Measurements from ENCODE around the gene HAO2.

HAO2 gene

GRCh38 chr1:119368554-119368953 is at the start of gene HAO2:
Gene HAO2, plus strand, starts transcription at chr1:119368785. Its CDS starts 12,301 bp downstream, at chr1:119381086.
- no peaks in the 10 kb centered on the region for H3K27me3 ChIP-seq (ENCODE audit: control insufficient read depth in 1 of 2, insufficient read depth in 2 of 2, low read length in 2 of 2)
- peaks cover 0 to 9% of the 10 kb centered on the region in 2 donors for H3K4me1 ChIP-seq (ENCODE audit: control insufficient read depth in 1 of 2, insufficient read depth in 2 of 2, low read length in 2 of 2)
- no peaks in the 10 kb centered on the region for H3K36me3 ChIP-seq (ENCODE audit: control insufficient read depth in 1 of 2, insufficient read depth in 2 of 2, low read length in 2 of 2)
- no peak within 1 kb of the TSS for H3K27ac ChIP-seq (ENCODE audit: low read depth, low read length)
- no peaks in the 10 kb centered on the region for H3K9me3 ChIP-seq (ENCODE audit: control insufficient read depth in 1 of 2, low read length in 2 of 2)
- H3K9ac ChIP-seq (ENCODE audit: low read depth in 1 of 2, low read length in 2 of 2) = no peak within 1 kb of the TSS
- no peak within 1 kb of the TSS for H3K4me3 ChIP-seq (ENCODE audit: low read depth in 1 of 2, low read length in 2 of 2)

DNA sequence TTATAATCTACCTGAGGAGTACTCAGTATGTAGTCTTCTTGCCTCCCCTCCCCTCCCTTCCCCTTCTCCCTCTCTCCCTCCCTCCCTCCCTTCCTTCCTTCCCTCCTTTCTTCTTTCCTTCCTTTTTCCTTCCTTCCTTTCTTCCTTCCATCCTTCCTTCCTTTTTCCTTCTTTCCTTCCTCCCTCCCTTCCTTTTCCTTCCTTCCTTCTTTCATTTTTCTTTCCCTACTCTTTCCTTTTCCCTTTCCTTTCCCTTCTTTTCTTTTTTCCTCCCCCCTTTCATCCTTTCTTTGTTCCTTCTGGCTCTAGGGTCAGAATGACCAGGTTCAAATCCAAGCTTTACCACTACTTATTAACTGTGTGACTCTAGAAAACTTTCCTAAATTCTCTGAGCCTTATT is 48.5 kb upstream of the HAO2 start:
- H3K27me3 ChIP-seq (ENCODE audit: control insufficient read depth in 1 of 2, insufficient read depth in 2 of 2, low read length in 2 of 2) = no peaks in the 10 kb centered on the region
- no peaks in the 10 kb centered on the region for H3K36me3 ChIP-seq (ENCODE audit: control insufficient read depth in 1 of 2, insufficient read depth in 2 of 2, low read length in 2 of 2)
- peaks cover 6 to 8% of the 10 kb centered on the region in 2 donors for H3K4me1 ChIP-seq (ENCODE audit: control insufficient read depth in 1 of 2, insufficient read depth in 2 of 2, low read length in 2 of 2)
- H3K9ac ChIP-seq (ENCODE audit: low read depth in 1 of 2, low read length in 2 of 2) = no peak overlapping the region
- H3K4me3 ChIP-seq (ENCODE audit: low read depth in 1 of 2, low read length in 2 of 2) = no peak overlapping the region
- no peak overlapping the region for H3K27ac ChIP-seq (ENCODE audit: low read depth, low read length)
- no peaks in the 10 kb centered on the region for H3K9me3 ChIP-seq (ENCODE audit: control insufficient read depth in 1 of 2, low read length in 2 of 2)

DNA sequence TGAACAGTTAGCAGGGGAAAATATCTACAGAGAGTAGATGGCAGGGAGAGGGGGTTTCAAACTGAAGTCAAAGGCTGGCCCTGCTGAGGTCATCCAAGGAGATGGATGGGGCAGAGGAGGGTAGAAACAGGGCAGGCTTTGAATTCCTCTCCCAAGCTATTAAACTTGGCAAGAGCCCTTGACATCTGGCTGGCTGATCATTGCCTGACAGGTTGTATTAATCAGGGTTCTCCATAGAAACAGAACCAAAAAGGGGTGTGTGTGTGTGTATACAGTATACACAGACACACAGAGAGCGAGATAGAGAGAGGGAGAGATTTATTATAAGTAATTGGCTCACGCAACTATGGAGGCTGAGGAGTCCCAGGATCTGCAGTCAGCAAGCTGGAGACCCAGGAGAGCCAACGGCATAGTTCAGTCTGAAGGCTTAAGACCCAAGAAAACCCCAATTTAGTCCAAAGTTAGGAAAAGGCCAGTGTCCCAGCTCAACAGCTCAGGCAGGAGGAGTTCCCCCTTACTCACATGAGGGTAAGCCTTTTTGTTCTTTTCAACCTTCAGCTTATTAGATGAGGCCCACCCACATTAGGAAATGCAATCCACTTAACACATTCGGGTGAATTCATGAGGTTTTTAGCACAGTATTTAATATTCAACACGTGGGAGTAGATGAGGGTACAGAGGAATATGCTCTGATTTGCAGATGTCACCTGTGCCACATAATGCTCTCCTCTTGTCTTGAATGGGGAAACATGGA is 46.7 kb upstream of the HAO2 start:
- Histone ChIP-seq H3K4me1 (ENCODE audit: control insufficient read depth in 1 of 2, insufficient read depth in 2 of 2, low read length in 2 of 2) (peaks cover 6 to 10% of the 10 kb centered on the region in 2 donors), H3K27ac (ENCODE audit: low read depth, low read length) (no peak overlapping the region), H3K4me3 (ENCODE audit: low read depth in 1 of 2, low read length in 2 of 2) (no peak overlapping the region), H3K36me3 (ENCODE audit: control insufficient read depth in 1 of 2, insufficient read depth in 2 of 2, low read length in 2 of 2) (no peaks in the 10 kb centered on the region), H3K27me3 (ENCODE audit: control insufficient read depth in 1 of 2, insufficient read depth in 2 of 2, low read length in 2 of 2) (no peaks in the 10 kb centered on the region), H3K9ac (ENCODE audit: low read depth in 1 of 2, low read length in 2 of 2) (no peak overlapping the region), H3K9me3 (ENCODE audit: control insufficient read depth in 1 of 2, low read length in 2 of 2) (no peaks in the 10 kb centered on the region)

- Histone ChIP-seq H3K4me3 (ENCODE audit: low read depth in 1 of 2, low read length in 2 of 2) (no peak overlapping the region), H3K36me3 (ENCODE audit: control insufficient read depth in 1 of 2, insufficient read depth in 2 of 2, low read length in 2 of 2) (no peaks in the 10 kb centered on the region), H3K27me3 (ENCODE audit: control insufficient read depth in 1 of 2, insufficient read depth in 2 of 2, low read length in 2 of 2) (no peaks in the 10 kb centered on the region), H3K4me1 (ENCODE audit: control insufficient read depth in 1 of 2, insufficient read depth in 2 of 2, low read length in 2 of 2) (peaks cover 6 to 20% of the 10 kb centered on the region in 2 donors), H3K27ac (ENCODE audit: low read depth, low read length) (no peak overlapping the region), H3K9me3 (ENCODE audit: control insufficient read depth in 1 of 2, low read length in 2 of 2) (no peaks in the 10 kb centered on the region), H3K9ac (ENCODE audit: low read depth in 1 of 2, low read length in 2 of 2) (no peak overlapping the region)
These were observed 45.2 kb upstream of the HAO2 start for GRCh38 chr1:119323216-119323982.

GRCh38 chr1:119324198-119324597 is 44.4 kb upstream of the HAO2 start:
- Histone ChIP-seq H3K36me3 (ENCODE audit: control insufficient read depth in 1 of 2, insufficient read depth in 2 of 2, low read length in 2 of 2) (no peaks in the 10 kb centered on the region), H3K27me3 (ENCODE audit: control insufficient read depth in 1 of 2, insufficient read depth in 2 of 2, low read length in 2 of 2) (peaks cover 0 to 4% of the 10 kb centered on the region in 2 donors), H3K9me3 (ENCODE audit: control insufficient read depth in 1 of 2, low read length in 2 of 2) (no peaks in the 10 kb centered on the region), H3K4me3 (ENCODE audit: low read depth in 1 of 2, low read length in 2 of 2) (no peak overlapping the region), H3K27ac (ENCODE audit: low read depth, low read length) (no peak overlapping the region), H3K4me1 (ENCODE audit: control insufficient read depth in 1 of 2, insufficient read depth in 2 of 2, low read length in 2 of 2) (peaks cover 6 to 20% of the 10 kb centered on the region in 2 donors), H3K9ac (ENCODE audit: low read depth in 1 of 2, low read length in 2 of 2) (no peak overlapping the region)

GRCh38 chr1:119326251-119326650 is 42.3 kb upstream of the HAO2 start:
- Histone ChIP-seq H3K4me3 (ENCODE audit: low read depth in 1 of 2, low read length in 2 of 2) (no peak overlapping the region), H3K9me3 (ENCODE audit: control insufficient read depth in 1 of 2, low read length in 2 of 2) (no peaks in the 10 kb centered on the region), H3K27me3 (ENCODE audit: control insufficient read depth in 1 of 2, insufficient read depth in 2 of 2, low read length in 2 of 2) (peaks cover 0 to 4% of the 10 kb centered on the region in 2 donors), H3K36me3 (ENCODE audit: control insufficient read depth in 1 of 2, insufficient read depth in 2 of 2, low read length in 2 of 2) (no peaks in the 10 kb centered on the region), H3K9ac (ENCODE audit: low read depth in 1 of 2, low read length in 2 of 2) (no peak overlapping the region), H3K4me1 (ENCODE audit: control insufficient read depth in 1 of 2, insufficient read depth in 2 of 2, low read length in 2 of 2) (peaks cover 0 to 20% of the 10 kb centered on the region in 2 donors), H3K27ac (ENCODE audit: low read depth, low read length) (no peak overlapping the region)

DNA sequence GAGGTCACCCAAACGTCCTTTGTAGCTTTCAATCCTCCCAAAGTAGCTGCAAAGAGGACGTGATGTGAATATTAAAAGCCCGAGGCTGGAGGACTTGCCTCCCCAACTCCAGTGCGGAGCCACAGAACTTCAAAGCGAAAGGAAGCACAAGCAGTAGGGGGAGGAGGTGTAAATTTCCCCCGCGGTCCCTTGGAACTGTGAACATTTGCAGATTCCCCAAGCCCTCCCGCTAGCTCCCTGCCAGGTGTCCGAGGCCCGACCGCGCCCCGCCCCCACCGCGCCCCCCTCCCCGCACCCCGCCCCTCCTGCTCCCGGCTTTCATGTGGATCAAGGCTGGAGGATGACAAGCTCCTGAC is 41.5 kb upstream of the HAO2 start:
- H3K27ac ChIP-seq (ENCODE audit: low read depth, low read length) = no peak overlapping the region
- peak overlapping the region; percentile 66 to 67 for H3K4me3 ChIP-seq (ENCODE audit: low read depth in 1 of 2, low read length in 2 of 2)
- H3K36me3 ChIP-seq (ENCODE audit: control insufficient read depth in 1 of 2, insufficient read depth in 2 of 2, low read length in 2 of 2) = no peaks in the 10 kb centered on the region
- no peak overlapping the region for H3K9ac ChIP-seq (ENCODE audit: low read depth in 1 of 2, low read length in 2 of 2)
- no peaks in the 10 kb centered on the region for H3K9me3 ChIP-seq (ENCODE audit: control insufficient read depth in 1 of 2, low read length in 2 of 2)
- H3K27me3 ChIP-seq (ENCODE audit: control insufficient read depth in 1 of 2, insufficient read depth in 2 of 2, low read length in 2 of 2) = peaks cover 0 to 4% of the 10 kb centered on the region in 2 donors
- peaks cover 0 to 17% of the 10 kb centered on the region in 2 donors for H3K4me1 ChIP-seq (ENCODE audit: control insufficient read depth in 1 of 2, insufficient read depth in 2 of 2, low read length in 2 of 2)

DNA sequence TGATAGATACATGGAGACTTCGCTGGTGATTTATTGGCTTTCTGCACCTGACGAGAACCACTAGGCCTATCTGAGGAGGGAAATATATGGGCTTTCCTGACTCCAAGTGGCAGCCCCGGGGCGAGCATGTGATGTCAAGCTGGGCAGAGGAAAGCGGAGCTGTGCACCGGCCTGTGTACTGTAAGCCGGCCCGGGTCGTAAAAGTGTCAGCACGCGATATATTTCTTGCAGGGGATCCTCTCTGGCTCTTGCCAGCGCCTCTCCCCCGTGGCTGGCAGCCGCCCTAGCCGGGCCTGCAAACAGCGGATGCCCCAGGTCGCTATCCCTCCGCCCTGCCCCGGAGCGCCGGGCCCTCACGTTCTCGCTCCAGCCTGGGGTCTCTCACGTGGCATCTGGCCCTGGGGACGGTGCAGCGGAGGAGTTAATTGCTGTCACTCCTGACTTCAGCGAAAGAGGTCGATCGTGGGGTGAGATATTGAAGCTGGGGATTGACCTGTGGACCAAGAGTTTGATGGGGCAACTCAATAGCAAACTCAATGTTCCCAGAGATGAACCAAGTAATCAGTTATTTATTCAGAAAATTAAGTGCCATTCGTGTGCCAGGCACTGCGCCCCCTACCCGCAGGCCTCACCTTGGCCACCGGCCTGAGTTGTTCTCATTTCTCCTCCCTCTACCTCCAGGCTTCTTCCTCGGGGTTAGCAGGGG is 41.0 kb upstream of the HAO2 start:
- H3K27ac ChIP-seq (ENCODE audit: low read depth, low read length) = no peak overlapping the region
- H3K4me1 ChIP-seq (ENCODE audit: control insufficient read depth in 1 of 2, insufficient read depth in 2 of 2, low read length in 2 of 2) = peaks cover 0 to 12% of the 10 kb centered on the region in 2 donors
- no peaks in the 10 kb centered on the region for H3K9me3 ChIP-seq (ENCODE audit: control insufficient read depth in 1 of 2, low read length in 2 of 2)
- H3K27me3 ChIP-seq (ENCODE audit: control insufficient read depth in 1 of 2, insufficient read depth in 2 of 2, low read length in 2 of 2) = peaks cover 0 to 4% of the 10 kb centered on the region in 2 donors
- H3K4me3 ChIP-seq (ENCODE audit: low read depth in 1 of 2, low read length in 2 of 2) = peak overlapping the region; percentile 66 to 67
- H3K36me3 ChIP-seq (ENCODE audit: control insufficient read depth in 1 of 2, insufficient read depth in 2 of 2, low read length in 2 of 2) = no peaks in the 10 kb centered on the region
- H3K9ac ChIP-seq (ENCODE audit: low read depth in 1 of 2, low read length in 2 of 2) = peak overlapping the region in 1 of 2 donors; percentile 12

- H3K4me1 ChIP-seq (ENCODE audit: control insufficient read depth in 1 of 2, insufficient read depth in 2 of 2, low read length in 2 of 2) = peaks cover 0 to 12% of the 10 kb centered on the region in 2 donors
- no peak overlapping the region for H3K9ac ChIP-seq (ENCODE audit: low read depth in 1 of 2, low read length in 2 of 2)
- peaks cover 0 to 4% of the 10 kb centered on the region in 2 donors for H3K27me3 ChIP-seq (ENCODE audit: control insufficient read depth in 1 of 2, insufficient read depth in 2 of 2, low read length in 2 of 2)
- no peak overlapping the region for H3K27ac ChIP-seq (ENCODE audit: low read depth, low read length)
- no peak overlapping the region for H3K4me3 ChIP-seq (ENCODE audit: low read depth in 1 of 2, low read length in 2 of 2)
- no peaks in the 10 kb centered on the region for H3K36me3 ChIP-seq (ENCODE audit: control insufficient read depth in 1 of 2, insufficient read depth in 2 of 2, low read length in 2 of 2)
- H3K9me3 ChIP-seq (ENCODE audit: control insufficient read depth in 1 of 2, low read length in 2 of 2) = no peaks in the 10 kb centered on the region
These were observed 38.8 kb upstream of the HAO2 start for GRCh38 chr1:119329541-119330461.
